ENCODE results near the gene NUCB2. TPM values are rescaled to one million over a fixed set of nuclear protein-coding genes. Genes with fewer than 3 reads are reported as not detected.
"Not testable (repeated sequence)": the region's sequence is repeated elsewhere in the genome, so short reads cannot be mapped to it uniquely, and the experiment has no call there.

The NUCB2 gene
- polyA plus RNA-seq, 1 experiment, result 275 TPM

DNA sequence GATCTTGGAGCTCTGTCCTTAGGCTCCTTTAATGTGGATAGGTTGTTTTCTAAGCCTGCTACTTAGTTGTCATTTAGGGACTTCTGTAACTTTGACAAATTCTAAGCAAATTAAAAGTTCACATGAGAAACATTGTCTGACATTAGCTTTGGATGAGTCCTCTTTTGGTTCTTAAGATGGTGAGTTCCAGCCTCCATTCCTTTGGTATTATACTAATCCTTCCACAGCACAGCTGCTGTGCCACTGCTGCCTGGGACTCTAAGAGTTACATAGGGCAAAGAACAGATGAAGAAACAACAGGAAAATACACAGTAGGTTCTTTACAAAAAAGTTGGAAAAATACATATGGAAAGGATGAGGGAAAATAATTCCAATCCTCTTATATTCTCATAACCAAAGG is 43.4 kb upstream of the NUCB2 start:
- TF ChIP-seq, protein P1, sequence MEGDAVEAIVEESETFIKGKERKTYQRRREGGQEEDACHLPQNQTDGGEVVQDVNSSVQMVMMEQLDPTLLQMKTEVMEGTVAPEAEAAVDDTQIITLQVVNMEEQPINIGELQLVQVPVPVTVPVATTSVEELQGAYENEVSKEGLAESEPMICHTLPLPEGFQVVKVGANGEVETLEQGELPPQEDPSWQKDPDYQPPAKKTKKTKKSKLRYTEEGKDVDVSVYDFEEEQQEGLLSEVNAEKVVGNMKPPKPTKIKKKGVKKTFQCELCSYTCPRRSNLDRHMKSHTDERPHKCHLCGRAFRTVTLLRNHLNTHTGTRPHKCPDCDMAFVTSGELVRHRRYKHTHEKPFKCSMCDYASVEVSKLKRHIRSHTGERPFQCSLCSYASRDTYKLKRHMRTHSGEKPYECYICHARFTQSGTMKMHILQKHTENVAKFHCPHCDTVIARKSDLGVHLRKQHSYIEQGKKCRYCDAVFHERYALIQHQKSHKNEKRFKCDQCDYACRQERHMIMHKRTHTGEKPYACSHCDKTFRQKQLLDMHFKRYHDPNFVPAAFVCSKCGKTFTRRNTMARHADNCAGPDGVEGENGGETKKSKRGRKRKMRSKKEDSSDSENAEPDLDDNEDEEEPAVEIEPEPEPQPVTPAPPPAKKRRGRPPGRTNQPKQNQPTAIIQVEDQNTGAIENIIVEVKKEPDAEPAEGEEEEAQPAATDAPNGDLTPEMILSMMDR (IDR thresholded peaks at IDR 0.05; ENCODE audit: low read depth, low read length), result no peak
- Histone ChIP-seq H3K27ac (ENCODE audit: low read depth, low read length) (no peak overlapping the region), H3K9me3 (ENCODE audit: control insufficient read depth, insufficient read depth, low read length) (no peaks in the 10 kb centered on the region), H3K27me3 (ENCODE audit: control insufficient read depth, insufficient read depth, low read length) (no peaks in the 10 kb centered on the region), H3K4me3 (ENCODE audit: low read depth, low read length) (no peak overlapping the region)
- CTCF ChIA-PET, result interaction anchor here (0.7 to 1.1 kb wide), 3 partner anchors 125 to 295 kb away, joined by 3 to 4 read pairs (median 4); no protein-coding TSS in a partner anchor
- DNase-seq (ENCODE audit: low read depth, low spot score), result no peak
- POLR2A ChIA-PET, result interaction anchor here (0.6 kb wide), 1 partner anchor 418 kb away, joined by 4 read pairs; no protein-coding TSS in a partner anchor

- POLR2A ChIA-PET, result no interaction called here
Observed at GRCh38 chr11:17238377-17238776, 38.2 kb upstream of the NUCB2 start.

GRCh38 chr11:17239927-17240326 is 36.6 kb upstream of the NUCB2 start:
- H3K4me3 ChIP-seq (ENCODE audit: low read depth, low read length); H3K9me3 ChIP-seq (ENCODE audit: control insufficient read depth, insufficient read depth, low read length); H3K27me3 ChIP-seq (ENCODE audit: control insufficient read depth, insufficient read depth, low read length); H3K27ac ChIP-seq (ENCODE audit: low read depth, low read length); DNase-seq (ENCODE audit: low read depth, low spot score); POLR2A ChIA-PET; CTCF ChIA-PET: not testable (repeated sequence)

More at GRCh38 chr11:17238377-17238776, 38.2 kb upstream of the NUCB2 start:
- H3K27me3 ChIP-seq (ENCODE audit: control insufficient read depth, insufficient read depth, low read length), result peaks cover 2% of the 10 kb centered on the region
- CTCF ChIA-PET, result interaction anchor here (0.6 to 1.3 kb wide), 2 partner anchors 8 to 151 kb away, joined by 4 to 9 read pairs; no protein-coding TSS in a partner anchor
- TF ChIP-seq, protein P1 (IDR thresholded peaks at IDR 0.05; ENCODE audit: low read depth, low read length), result no peak
- H3K27ac ChIP-seq (ENCODE audit: low read depth, low read length), result no peak overlapping the region
- H3K9me3 ChIP-seq (ENCODE audit: control insufficient read depth, insufficient read depth, low read length), result no peaks in the 10 kb centered on the region
- no peak overlapping the region for H3K4me3 ChIP-seq (ENCODE audit: low read depth, low read length)
- no peak for DNase-seq (ENCODE audit: low read depth, low spot score)

GRCh38 chr11:17240780-17241179 is 35.8 kb upstream of the NUCB2 start:
- TF ChIP-seq, protein P1 (IDR thresholded peaks at IDR 0.05; ENCODE audit: low read depth, low read length), result no peak
- ChIA-PET CTCF (no interaction called here), POLR2A (no interaction called here)
- no peak overlapping the region for H3K4me3 ChIP-seq (ENCODE audit: low read depth, low read length)
- DNase-seq (ENCODE audit: low read depth, low spot score), result no peak
- H3K27me3 ChIP-seq (ENCODE audit: control insufficient read depth, insufficient read depth, low read length), result peaks cover 2% of the 10 kb centered on the region
- H3K27ac ChIP-seq (ENCODE audit: low read depth, low read length), result no peak overlapping the region
- no peaks in the 10 kb centered on the region for H3K9me3 ChIP-seq (ENCODE audit: control insufficient read depth, insufficient read depth, low read length)

DNA sequence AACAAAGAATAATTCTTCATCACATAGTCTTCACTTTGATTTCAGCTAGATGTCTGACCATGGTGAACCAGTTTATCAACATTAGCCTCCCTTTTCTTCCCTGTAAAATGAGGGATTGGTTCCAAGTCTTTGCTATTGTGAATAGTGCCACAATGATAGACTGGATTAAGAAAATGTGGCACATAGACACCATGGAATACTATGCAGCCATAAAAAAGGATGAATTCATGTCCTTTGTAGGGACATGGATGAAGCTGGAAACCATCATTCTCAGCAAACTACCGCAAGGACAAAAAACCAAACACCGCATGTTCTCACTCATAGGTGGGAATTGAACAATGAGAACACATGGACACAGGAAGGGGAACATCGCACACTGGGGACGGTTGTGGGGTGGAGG is 33.6 kb upstream of the NUCB2 start:
- not testable (repeated sequence) for DNase-seq (ENCODE audit: low read depth, low spot score); H3K9me3 ChIP-seq (ENCODE audit: control insufficient read depth, insufficient read depth, low read length); H3K27ac ChIP-seq (ENCODE audit: low read depth, low read length); H3K4me3 ChIP-seq (ENCODE audit: low read depth, low read length); H3K27me3 ChIP-seq (ENCODE audit: control insufficient read depth, insufficient read depth, low read length)
- CTCF ChIA-PET, result interaction anchor here (2.9 kb wide), 1 partner anchor 13 kb away, joined by 25 read pairs; no protein-coding TSS in a partner anchor
- POLR2A ChIA-PET, result interaction anchor here (0.5 kb wide), 1 partner anchor 13 kb away, joined by 3 read pairs; no protein-coding TSS in a partner anchor

GRCh38 chr11:17244046-17244445 is 32.5 kb upstream of the NUCB2 start:
- no peak for DNase-seq (ENCODE audit: low read depth, low spot score)
- Histone ChIP-seq H3K9me3 (ENCODE audit: control insufficient read depth, insufficient read depth, low read length) (no peaks in the 10 kb centered on the region), H3K4me3 (ENCODE audit: low read depth, low read length) (no peak overlapping the region), H3K27me3 (ENCODE audit: control insufficient read depth, insufficient read depth, low read length) (peaks cover 2% of the 10 kb centered on the region), H3K27ac (ENCODE audit: low read depth, low read length) (no peak overlapping the region)
- TF ChIP-seq, protein P1 (IDR thresholded peaks at IDR 0.05; ENCODE audit: low read depth, low read length), result no peak
- CTCF ChIA-PET, result interaction anchor here (2.9 kb wide), 1 partner anchor 14 kb away, joined by 25 read pairs; no protein-coding TSS in a partner anchor
- POLR2A ChIA-PET, result no interaction called here

Measured in AG04450 (cell line).